GM19239 (cell line): ENCODE data around the gene SF3B2.
"Not testable (repeated sequence)": the region's sequence is repeated elsewhere in the genome, so short reads cannot be mapped to it uniquely, and the experiment has no call there.

ENCODE experiments used
- DNase-seq: peaks from one replicate; pipeline ENCODE4 v3.0.0; 2011; ENCODE audit warnings: low spot score; ENCODE audit not compliant: insufficient read length
- FAIRE-seq: peaks from 2 replicates; lab custom pipeline; 2011; peaks lifted over from hg19 to GRCh38; lab: Jason Lieb, UNC

Gene SF3B2

DNA sequence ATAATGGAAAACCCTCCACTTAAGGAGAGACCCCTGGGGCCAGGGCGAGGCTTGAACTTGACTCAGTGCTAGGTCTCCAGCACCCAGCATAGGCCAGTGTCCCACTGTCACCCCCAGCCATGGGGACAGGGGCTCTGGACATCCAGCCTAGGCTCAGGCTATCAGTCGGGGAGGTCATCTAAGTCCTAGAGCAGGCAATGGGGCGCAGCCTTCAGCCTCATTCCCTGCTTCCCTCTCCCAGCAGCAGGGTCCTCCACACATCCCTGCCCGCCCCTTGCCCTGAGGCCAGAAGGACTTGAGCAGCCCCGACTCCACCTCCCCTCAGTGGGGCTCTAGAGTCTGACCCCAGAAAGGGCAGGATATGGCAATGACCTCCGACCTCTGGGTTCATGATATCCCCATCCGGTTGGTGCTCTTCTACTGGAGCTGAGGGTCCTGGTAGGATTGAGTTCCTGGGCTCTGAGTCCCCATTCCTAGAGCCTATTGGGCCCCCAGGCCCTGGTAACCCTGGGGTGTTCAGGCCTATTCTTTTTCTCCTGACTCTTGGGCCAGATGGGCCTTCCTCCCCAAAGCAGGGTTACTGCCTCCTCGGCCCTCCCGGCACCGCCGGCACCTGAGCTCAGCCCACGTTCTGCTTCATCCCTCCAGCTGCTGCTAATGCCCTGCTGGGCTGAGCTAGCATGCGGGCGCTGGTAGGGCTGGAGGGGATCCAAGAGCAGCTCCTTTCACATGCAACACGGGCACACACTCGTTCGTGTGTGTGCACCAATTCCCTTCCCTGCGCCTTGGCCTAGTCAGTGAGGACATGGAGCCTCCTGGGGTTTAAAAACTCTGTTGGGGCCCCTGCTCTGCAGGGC is 36.0 kb upstream of the SF3B2 start:
- FAIRE-seq: no peak
- DNase-seq: no peak

DNA sequence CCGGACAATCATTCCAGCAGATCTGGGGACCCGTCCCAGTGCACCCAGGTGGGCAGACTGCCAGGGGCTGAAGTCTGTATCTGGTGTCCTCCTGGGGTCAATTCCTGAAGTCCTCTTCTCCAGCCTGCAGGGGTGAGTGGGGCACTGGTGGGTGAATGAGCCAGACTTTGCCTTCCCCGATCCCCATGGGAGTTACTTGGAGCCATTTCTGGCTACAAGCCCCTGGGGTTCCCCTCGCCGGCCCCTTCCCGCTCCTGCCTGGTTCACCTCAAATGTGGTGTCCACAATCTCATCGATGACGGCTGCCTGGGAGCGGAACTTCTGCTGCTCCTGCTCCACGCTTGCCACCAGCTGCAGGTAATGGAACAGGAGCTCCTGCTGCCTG is 35.4 kb upstream of the SF3B2 start:
- DNase-seq (no peak), FAIRE-seq (no peak)

DNA sequence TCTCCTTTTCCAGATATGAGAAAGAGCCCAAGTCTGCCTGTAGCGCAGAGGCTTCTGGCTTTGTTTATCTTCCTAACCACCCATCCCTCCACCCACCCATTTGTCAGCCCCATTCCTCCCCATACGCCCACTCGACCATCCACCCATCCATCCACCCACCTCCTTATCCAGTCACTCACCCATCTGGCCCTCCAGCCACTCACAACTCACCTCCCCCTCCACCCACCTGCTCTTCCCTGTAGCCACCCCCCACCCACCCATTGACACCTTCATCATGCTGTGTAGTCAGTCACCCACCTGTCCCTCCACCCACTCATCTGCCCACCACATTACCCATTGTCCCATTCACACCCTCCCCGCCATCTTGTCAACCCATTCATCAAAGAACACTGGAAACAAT is 34.8 kb upstream of the SF3B2 start:
- no peak for DNase-seq
- FAIRE-seq: no peak

DNA sequence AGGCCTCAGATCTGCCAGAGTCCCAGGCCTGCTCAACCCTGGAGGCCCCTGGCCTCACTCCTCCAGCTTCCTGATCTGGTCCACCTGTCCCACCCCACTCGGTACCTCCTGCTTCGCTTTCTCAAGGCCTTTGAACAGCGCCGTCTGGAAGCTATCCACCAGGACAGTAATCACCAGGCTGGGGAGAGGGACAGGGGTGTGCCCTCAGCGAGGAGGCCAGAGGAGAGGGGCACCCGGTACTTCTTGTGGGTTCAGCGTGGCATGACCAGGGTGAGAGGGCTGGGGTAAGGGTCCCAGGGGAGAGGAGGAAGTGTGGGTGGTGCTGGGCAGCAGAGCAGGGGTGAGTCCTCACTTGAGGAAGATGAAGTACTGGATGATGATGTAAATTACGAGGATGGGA is 32.0 kb upstream of the SF3B2 start:
- DNase-seq (no peak), FAIRE-seq (no peak)

DNA sequence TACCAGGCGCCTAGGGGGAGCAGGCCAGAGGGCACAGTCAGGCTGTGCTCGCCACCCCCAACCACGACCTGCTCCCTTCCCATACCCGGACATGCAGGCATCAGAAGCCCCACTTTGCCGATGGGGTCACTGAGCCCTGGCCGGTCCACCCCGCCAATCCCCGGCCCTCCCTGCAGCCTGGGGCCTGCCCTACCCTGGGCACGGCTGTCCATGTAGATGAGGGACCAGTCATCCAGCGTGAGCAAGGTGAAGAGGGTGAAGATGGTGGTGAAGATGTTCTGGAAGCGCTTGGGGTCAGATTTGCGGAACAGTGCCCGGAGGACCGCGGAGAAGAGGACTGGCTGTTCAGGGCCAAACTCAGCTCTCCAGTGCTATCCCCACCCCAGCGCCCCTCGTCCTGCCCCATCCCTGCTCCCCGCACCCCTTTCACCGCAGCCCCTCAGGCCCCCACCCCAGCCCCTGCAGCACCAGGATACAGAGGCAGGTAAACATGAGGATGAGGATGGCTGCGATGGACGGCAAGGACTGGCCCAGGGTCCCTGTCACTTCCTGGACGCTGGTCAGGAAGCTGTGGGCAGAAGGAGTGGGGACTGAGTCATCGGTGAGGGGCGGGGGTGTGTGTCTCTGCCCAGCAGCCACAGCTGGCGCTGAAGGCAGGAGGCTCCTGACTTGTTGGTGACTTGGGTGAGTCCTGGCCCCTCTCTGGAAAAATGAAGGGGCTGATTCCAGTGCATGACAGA is 31.4 kb upstream of the SF3B2 start:
- no peak for DNase-seq
- FAIRE-seq: no peak

DNA sequence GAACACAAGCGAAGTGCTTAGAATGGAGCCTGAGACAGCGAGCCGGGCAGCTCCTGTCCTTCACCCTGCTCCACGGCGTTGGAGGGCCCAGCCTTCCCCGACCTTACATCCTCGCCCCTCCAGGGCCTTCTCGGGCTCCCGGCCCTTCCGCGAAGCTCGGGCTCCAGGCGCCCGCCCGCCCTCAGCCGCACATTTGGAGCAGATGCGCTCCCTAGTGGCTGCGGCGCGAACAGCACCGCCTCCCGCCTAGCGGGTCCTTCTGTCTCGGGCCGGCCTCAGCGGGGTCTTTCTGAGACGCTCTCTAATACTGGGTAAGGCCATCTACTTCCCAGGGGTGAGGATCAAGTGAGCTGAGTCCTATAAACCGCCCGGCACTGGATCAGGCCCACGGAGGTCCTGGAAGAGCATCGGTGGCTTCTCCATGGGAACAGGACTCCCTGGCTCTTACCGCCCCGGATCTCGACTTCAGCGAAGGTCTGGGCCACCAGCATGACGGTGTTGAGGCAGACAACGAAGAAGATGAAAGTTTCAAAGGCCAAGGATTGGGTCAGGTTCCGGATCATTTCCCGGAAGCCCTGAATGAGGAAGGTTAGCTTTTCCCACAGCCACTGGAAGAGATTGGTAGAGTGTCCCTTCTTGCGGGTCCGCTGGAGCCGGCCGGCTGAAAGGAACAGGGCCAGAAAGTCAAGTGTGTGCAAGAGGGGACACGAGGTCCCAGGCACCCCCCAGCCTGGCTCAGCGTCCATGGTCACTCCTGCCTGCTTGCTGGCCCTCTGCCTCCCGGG is 29.6 kb upstream of the SF3B2 start:
- peak; percentile 89 for DNase-seq

DNA sequence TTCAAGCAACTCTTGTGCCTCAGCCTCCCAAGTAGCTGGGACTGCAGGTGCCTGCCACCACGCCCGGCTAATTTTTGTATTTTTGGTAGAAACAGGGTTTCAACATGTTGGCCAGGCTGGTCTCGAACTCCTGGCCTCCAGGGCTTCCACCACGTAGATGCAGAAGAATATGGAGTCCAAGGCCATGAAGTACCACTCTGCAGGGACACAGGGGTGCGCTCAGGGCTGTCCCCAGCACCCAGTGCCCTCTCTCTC is 29.1 kb upstream of the SF3B2 start:
- DNase-seq, FAIRE-seq: not testable (repeated sequence)

More for the DNA sequence above, 29.6 kb upstream of the SF3B2 start:
- FAIRE-seq: peak; percentile 85

DNA sequence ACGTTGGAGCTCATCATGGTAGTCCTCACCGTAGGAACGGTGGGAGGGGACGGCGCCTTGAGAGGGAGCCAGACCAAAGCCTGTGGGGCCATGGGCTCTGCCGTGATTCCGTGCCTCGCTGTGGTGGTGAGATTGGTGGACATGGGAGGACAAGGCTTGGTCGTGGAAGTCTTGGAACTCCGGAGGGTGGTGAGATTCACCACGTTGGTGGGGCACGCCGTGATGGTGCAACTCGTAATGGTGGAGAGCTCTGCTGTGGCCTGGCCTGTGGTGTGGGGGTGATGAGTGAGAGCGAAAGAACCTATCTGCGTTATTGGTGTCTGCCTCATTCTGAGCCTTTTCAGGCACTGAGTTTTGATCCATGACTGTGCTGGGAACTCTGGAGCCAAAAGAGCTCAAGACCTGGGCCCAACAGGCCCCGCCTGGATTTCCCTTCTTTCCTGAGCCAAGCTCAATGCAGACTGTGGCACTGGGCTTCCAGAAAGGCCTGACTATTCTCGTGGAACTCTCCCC is 26.1 kb upstream of the SF3B2 start, which contains the start of gene CATSPER1:
TSS of gene CATSPER1 (minus strand) at position 463 of the 513 bp plus-strand sequence. CDS start at position 363, 100 bp downstream.
- DNase-seq (no peak), FAIRE-seq (no peak)

DNA sequence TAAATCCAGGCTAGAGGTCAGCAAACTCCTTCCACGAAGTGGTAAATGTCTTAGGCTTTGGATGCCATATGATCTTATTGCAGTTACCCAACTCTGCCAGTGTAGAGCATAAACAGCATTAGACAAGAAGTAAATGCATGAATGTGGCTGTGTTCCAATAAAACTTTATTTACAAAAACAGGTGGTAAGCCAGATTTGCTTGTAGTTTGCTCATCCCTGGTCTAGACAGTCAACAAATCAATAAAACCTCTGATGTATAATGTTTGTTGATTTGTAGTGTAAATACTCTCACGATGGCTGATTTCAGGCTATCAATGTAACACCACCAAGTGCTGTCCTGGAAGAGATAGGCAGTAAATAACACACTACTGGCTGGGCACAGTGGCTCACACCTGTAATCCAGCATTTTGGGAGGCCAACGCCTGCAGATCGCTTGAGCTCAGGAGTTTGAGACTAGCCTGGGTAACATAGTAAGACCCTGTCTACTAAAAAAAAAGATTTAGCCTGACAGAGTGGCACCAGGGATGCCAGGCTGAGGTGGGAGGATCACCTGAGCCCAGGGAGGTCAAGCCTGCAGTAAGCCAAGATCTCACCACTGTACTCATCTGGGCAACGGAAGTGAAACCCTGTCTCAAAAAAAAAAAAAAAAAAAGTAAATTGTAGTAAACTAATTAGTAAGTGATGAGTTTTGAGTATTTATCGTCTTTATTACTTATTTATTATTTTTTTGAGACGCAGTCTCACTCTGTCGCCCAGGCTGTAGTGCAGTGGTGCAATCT is 19.0 kb upstream of the SF3B2 start:
- DNase-seq (no peak), FAIRE-seq (no peak)

DNA sequence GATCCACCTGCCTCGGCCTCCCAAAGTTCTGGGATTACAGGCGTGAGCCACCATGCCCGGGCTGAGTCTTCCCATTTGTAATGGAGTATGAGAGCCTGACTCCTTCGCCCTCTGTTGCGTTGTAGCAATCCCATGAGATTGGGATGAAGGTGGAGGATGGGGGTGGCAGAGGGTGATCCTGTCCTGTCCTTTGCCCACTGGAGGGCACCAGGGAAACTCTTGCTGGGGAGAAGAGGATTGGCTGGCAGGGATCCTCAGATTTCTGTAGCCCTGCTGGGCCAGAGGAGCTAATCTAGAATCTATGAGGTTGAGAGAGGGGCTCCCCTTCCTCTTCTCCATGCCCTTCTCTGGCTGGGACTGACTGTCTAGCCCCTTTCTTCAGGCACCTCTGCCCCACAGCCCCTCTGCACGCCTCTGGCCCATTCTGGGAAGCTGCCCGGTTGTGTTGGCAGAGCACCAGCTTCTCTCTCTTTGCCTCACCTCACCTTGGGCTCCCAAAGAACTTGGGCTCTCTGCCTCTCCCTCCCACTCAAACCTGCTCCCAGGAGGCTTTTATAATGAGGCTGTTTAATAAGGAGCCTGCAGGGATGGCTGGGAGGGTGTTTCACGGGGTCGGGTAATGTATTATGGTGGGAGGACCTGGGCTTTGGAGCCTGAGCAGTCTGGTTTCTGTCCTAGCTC is 16.4 kb upstream of the SF3B2 start:
- no peak for DNase-seq
- no peak for FAIRE-seq

DNA sequence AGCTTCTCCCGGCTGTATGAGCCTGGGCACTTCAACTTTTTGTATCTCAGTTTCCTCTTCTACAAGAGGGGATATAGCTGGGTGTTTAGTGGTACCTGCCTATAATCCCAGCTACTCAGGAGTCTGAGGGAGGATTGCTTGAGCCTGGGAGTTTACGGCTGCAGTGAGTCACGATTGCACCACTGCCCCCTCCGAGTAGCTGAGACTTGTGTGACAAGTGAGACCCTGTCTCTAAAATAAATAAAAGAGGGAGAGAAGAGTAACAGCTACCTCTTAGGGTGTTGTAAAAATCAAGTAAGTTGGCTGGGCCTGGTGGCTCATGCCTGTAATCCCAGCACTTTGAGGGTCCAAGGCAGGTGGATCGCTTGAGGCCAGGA is 15.8 kb upstream of the SF3B2 start:
- FAIRE-seq: no peak
- DNase-seq: no peak

DNA sequence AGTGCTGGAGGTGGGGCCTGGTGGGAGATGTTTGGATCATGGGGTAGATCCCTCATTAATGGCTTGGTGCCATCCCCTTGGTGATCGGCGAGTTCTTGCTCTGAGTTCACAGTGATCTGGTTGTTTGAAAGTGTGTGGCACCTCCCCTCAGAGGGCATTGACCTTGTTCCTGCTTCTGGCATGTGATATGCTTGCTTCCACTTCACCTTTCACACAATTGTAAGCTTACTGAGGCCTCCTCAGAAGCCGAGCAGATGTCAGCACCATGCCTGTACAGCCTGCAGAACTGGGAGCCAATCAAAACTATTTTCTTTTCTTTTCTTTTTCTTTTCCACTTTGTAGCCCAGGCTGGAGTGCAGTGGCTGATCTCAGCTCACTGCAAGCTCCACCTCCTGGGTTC is 14.8 kb upstream of the SF3B2 start:
- no peak for FAIRE-seq
- DNase-seq: no peak

DNA sequence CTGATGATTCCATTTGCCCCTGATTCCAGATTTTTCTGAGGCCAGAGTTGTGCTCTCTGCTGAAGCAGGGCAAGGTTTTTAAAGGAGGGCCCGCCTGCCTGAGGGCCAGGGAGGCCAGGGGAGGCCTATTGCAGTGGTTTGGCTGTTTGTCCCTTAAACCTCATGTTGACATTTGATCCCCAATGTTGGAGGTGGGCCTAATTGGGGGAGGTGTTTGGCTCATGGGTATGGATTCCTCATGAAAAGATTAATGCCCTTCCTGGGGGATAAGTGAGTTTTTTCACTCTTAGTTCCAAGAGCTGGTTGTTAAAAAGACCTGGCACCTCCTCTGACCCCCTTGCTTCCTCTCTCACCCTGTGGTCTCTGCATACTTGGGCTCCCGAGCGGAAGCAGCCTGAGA is 12.4 kb upstream of the SF3B2 start:
- FAIRE-seq: no peak
- no peak for DNase-seq

DNA sequence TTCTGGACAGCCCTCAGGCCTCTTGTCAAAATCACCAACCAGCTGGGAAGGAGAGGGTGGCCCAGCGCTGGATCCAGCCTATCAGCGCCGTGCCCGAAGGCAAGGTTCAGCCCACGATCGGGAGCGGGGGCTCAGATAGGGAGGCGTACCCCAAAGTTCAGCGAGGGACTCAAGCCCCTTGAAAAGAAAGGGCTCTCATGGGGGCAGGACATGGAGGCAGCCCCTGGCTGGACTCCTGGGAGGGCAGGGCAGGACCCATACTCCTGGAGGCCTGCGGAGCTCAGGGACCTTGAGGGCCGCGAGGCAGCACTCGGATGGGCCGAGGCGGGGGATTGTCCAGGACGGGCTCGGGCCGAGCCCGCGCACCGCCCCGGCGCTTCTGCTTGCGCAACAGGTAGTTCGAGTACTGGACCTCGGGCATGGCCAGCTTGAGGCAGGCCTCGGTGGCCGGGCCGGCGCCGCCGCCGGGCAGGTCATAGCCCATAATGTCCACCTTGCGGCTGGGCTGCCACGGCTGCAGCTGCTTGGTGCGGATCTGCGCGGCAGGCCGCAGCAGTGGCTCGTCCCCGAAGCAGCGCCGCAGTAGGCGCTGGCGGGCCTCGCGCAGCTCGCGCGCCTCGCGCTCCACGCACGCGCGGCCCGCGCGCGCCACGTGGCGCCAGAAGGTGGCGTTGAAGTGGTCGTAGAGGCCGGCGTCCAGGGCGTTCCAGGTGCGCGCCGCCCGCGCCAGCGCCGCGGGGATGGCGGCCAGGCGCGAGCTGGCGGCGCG is 9.8 kb upstream of the SF3B2 start:
- no peak for DNase-seq
- FAIRE-seq: no peak

DNA sequence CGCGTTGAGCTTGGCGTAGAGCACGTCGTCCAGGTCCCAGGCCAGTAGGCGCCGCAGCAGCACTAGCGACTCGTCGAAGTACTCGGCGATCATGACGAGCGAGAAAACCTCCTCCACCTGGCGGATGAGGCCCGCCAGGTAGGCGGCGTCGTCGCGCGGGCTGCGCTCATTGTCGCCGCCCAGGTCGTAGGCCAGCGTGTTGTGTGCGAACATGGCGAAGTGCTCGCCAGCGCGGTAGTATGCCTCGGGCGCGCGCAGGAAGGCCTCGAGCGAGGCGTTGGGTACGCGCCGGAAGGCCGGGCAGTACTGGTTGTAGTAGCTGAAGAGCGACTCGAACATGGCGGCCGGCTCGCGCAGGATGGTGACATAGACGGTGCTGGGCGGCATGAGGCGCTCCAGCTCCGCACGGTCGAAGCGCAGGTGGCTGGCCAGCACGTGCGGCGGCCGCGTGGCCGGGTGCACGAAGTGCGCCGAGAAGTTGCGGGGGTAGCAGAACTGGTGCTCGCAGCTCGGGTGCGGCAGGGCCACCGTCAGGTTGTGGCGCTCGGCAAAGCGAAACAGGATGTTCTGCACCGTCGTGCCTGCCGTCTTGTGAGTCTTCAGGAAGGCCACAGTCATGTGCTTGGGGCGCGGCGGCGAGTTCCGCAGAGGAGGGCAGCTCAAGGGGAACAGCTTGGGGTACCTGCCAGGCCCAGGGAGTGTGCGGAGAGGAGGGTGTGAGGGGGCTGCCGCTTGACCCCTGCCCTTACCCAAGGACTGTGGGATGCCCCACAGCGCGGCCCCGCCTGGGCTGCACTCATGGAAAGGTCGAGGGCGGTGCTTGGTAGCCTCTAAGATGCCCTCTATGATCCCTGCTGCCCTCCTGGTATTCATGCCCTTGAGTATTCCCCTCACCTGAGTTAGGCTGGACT is 8.9 kb upstream of the SF3B2 start:
- no peak for FAIRE-seq
- no peak for DNase-seq

DNA sequence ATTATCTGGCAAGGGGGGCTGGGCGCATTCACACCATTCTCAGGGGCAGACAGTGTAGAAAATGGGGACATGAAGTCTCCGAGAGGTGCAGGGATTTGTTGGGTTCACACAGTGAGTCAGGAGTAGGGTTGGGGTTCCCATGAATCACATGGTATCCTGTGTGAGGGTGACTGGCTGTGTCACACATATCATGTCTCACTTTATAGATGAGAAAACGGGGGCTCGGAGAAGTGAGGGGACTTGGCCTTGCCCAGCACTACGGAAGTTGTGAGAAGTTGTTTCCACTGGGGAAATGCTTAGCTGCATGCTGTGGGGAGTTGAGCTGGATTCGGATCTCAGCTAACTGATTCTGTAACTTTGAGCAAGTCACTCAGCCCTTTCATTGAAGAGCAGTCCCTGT is 7.4 kb upstream of the SF3B2 start:
- FAIRE-seq (peak; percentile 64), DNase-seq (no peak)

DNA sequence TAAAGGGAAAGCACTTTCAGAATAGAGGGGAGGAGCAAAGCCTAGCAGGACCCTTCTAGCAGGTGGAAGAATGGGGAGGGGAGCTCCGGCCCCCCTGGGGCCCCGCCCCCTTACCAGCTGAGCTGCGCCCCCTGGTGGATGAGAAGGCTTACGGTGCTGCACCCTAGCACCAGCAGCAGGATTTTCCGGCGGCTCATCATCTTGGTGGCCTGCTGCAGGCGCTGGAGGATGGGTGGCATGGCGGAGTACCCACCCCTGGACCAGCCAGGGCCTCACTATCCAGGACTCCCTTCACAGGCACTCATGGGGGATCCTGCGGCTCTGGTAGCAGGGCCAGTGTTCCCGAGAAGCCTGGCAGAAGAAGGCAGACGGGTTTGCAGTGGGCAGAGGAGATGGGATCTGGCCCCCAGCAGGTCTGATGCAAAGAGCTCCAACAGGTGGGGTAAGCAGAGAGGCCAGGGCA is 7.0 kb upstream of the SF3B2 start:
- FAIRE-seq: peak; percentile 89

DNA sequence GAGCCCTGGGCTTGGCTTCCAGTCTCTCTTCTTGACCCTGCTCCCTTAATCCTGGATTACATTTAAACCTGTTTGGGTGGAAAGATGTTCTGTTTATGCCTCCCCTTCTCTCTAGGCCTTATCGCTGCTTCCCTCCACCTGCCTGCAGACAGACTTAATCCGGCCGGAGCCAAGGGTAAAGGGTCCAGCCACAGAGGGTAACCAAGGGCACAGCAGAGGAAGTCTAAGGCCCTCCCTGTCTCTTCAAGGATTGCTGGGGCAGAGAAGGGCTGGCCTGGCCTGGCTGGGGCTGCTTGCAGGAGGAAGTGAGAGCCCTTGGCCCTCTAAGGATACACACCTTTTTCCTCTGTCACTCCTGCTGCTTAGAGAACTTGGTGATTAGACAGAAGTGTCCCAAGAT is 5.3 kb upstream of the SF3B2 start:
- DNase-seq (no peak), FAIRE-seq (no peak)

More for the DNA sequence above, 7.0 kb upstream of the SF3B2 start:
- peak; percentile 92 for DNase-seq
